HG02763 (cell line): ENCODE measurements around the gene GH1.
"Not testable (repeated sequence)": the region's sequence is repeated elsewhere in the genome, so short reads cannot be mapped to it uniquely, and the experiment has no call there.

ENCODE experiments used
- ATAC-seq: cut with Tn5 transposase; IDR thresholded peaks from one replicate; pipeline ENCODE4 v1.9.1; 2021; ENCODE audit warnings: mild to moderate bottlenecking, moderate library complexity; ENCODE audit not compliant: unreplicated experiment

The GH1 gene

GRCh38 chr17:63918789-63919305, at the start of gene GH1:
Gene GH1 (minus strand): TSS chr17:63918839. CDS start chr17:63918776, 63 bp downstream.
- not testable (repeated sequence) for ATAC-seq

- ATAC-seq = no peak
These were observed 49.3 kb upstream of the GH1 start for GRCh38 chr17:63967953-63968352.

GRCh38 chr17:63966646-63967264, 48.1 kb upstream of the GH1 start:
- no peak for ATAC-seq

GRCh38 chr17:63963123-63963522, 44.5 kb upstream of the GH1 start:
- no peak for ATAC-seq

- no peak for ATAC-seq
These were observed 43.7 kb upstream of the GH1 start for GRCh38 chr17:63962298-63962744.

GRCh38 chr17:63961355-63962212, 42.9 kb upstream of the GH1 start:
- ATAC-seq = no peak

- no peak for ATAC-seq
These were observed 41.8 kb upstream of the GH1 start for GRCh38 chr17:63960430-63960829.

- no peak for ATAC-seq
These were observed 41.4 kb upstream of the GH1 start for GRCh38 chr17:63960006-63960405.

- ATAC-seq = no peak
These were observed 37.8 kb upstream of the GH1 start for GRCh38 chr17:63956296-63956920.

GRCh38 chr17:63955791-63956190, 37.2 kb upstream of the GH1 start:
- no peak for ATAC-seq

GRCh38 chr17:63955232-63955631, 36.6 kb upstream of the GH1 start:
- no peak for ATAC-seq

GRCh38 chr17:63954402-63955063, 35.9 kb upstream of the GH1 start:
- no peak for ATAC-seq

GRCh38 chr17:63950940-63951907, 32.6 kb upstream of the GH1 start:
- ATAC-seq = no peak

- ATAC-seq = no peak
These were observed 31.1 kb upstream of the GH1 start for GRCh38 chr17:63949576-63950250.

- no peak for ATAC-seq
These were observed 29.9 kb upstream of the GH1 start for GRCh38 chr17:63948521-63948920.

GRCh38 chr17:63947711-63948330, 29.2 kb upstream of the GH1 start:
- no peak for ATAC-seq

- ATAC-seq = no peak
These were observed 28.1 kb upstream of the GH1 start for GRCh38 chr17:63946440-63947363.
